HG03378 (cell line): Measurements from ENCODE around the gene TNS1.

ENCODE experiments used
- ATAC-seq: cut with Tn5 transposase; IDR thresholded peaks from one replicate; pipeline ENCODE4 v1.9.1; 2021; ENCODE audit warnings: mild to moderate bottlenecking, moderate library complexity; ENCODE audit not compliant: unreplicated experiment

Gene TNS1

GRCh38 chr2:217981084-217981730 is 21.6 kb downstream of the TNS1 start:
- no peak for ATAC-seq

- ATAC-seq, result no peak
Measured at GRCh38 chr2:217980591-217980990, 22.2 kb downstream of the TNS1 start.

GRCh38 chr2:217980036-217980435 is 22.8 kb downstream of the TNS1 start:
- ATAC-seq, result no peak

DNA sequence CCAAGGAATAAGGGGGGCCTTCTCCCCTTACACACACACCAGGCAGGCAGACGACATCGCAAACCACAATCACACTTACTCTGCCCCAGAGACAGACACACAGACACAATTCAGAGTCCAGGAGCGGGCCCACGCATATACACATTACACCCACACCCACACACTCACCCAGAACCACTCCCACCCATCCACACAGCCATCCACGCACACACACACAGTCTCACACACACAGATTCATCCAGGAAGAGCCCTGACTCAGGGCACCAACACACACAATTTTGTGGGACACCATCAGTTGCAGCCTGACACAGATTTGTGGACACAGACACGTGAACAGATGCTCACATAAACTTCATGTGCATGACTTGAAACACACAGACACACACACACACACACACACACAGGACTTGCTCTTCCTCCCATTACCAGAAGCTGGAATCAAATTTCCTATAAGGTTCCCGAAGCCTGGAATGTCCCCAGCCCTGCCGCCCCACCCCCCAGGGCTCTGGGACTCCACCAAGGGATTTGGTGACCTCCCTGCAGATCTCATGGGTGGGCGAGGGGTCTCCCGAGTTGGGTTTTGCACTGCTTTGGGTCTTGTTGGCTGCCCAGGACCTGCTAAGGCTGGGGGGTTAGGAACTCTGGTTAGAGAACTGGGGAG is 23.5 kb downstream of the TNS1 start:
- ATAC-seq, result no peak

GRCh38 chr2:217978536-217979150 is 24.2 kb downstream of the TNS1 start:
- no peak for ATAC-seq

- ATAC-seq, result no peak
Measured at GRCh38 chr2:217977840-217978535, 24.8 kb downstream of the TNS1 start.

GRCh38 chr2:217976301-217976700 is 26.5 kb downstream of the TNS1 start:
- no peak for ATAC-seq

DNA sequence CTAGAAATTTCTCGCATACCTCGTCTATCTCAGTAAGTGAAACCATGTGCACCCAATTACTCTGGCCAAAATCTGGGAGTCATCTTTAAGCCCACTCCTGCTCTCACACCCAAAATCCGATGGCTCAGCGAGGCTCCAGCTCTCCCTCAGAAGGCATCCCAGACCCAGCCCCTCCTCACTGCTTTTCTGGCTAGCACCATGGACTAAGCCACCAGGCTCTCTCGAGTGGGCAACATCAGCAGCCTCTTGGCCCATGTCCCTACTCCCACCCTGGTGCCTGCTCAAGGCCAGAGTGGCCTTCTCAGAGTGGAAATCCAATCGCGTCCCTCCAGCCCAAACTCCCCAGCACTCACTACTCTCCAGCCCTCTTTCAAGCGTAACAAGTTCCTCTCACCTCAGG is 27.2 kb downstream of the TNS1 start:
- ATAC-seq, result no peak

DNA sequence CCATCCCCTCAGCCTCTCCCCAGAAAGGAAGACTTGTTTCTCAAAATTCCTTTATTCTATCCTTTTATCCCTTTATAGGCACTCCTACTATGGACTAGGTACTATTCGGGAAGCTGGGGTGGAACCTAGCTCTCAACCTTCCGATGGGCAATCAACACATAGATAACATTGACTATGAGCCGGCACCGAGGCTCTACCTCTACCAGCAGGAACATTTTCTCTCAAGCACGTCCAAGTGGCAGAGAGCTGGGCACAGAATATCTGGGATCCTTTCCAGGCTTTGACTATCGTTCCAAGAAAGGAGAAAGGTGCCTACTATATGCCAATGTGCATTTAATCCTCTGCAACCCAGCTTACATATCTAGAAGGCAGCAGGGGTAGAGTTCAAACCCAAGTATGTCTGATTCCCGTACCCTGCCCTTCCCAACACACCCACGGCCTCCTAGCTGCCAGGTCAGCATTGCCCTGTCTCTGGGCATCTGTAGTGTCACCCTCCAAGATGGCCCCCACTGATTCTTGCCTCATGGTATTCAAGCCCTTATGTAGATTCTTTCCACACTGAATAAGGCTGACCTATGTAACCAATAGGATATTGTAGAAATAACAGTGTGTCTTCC is 28.3 kb downstream of the TNS1 start:
- ATAC-seq, result no peak

DNA sequence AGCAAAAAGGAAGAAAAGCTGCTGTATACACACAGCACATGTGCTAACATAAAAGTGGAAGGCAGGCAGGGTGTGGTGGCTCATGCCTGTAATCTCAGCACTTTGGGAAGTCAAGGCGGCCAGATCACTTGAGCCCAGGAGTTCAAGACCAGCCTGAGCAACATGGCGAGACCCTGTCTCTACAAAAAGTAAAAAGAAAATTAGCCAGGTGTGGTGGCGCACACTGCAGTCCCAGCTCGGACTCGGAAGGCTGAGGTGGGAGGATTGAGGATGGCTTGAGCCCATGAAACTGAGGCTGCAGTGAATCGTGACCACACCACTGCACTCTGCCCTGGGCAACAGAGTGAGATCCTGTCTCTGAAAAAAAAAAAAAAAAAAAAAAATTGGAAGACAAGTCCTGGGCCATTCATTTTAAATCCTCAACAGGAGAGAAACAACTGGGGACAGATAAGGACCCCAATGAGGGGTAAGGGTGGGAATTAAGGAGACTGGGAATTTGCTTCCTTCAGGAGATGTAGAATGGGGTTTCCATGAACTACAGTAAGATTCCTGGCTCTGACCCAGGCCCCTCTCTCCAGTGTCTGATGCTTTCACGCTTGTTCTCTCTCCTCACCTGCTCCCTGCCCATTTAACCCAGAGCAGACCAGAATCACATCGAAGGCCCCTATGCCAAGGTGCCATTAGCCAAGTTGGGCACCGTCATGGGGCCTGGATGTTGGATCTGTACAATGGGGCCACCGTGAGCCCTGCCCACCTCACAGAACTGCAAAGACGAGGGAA is 29.6 kb downstream of the TNS1 start:
- ATAC-seq, result no peak

GRCh38 chr2:217972490-217972889 is 30.3 kb downstream of the TNS1 start:
- no peak for ATAC-seq

DNA sequence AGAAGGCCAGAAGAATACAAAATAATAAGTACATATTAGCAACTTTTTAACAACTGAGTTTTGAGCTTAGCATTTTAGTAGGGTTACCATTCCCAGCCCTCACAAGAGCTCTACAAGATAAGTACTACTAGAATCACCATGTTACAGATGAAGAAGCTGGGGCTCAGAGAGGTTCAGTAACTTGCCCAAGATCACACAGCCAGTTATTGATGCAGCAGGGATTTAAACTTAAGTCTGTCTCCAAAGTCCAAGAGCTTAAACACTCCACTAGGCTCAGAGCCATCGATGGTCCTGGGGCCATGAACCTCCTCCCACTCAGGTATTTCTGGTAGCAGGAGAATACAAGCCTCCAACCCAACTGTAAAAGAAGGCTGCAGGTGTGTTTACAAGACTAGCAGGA is 30.8 kb downstream of the TNS1 start:
- ATAC-seq, result no peak

DNA sequence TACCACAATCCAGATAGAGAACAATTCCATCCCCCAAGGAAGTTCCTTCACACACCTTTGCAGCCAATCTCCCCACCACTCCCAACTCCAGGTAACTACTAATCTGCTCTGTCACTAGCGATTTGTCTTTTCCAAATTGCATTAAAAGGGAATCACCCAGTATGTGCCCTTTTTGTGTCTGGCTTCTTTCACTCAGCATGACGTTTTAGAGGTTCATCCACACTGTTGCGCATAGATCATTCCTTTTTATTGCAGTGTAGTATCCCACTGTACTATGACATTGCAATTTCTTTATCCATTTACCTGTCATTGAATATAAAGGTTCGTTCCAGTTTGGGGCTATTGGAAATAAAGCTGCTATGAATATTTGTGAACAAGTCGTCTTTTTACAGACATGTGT is 31.6 kb downstream of the TNS1 start:
- ATAC-seq, result no peak

DNA sequence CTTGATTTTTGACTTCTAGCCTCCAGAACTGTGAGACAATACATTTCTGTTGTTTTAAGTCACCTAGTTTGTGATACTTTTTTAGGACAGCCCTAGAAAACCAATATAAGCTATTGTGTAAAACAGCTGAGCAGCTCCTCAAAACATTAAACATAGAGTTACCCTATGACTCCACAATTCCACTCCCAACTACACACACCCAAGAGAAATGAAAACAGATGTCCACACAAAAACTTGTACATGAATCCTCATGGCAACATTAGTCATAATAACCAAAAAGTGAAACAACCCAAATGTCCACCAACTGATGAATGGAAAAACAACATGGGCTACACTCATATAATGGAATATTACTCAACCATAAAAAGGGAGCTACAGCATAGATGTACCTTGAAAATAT is 32.6 kb downstream of the TNS1 start:
- no peak for ATAC-seq

GRCh38 chr2:217969588-217969987 is 33.2 kb downstream of the TNS1 start:
- ATAC-seq, result no peak

- ATAC-seq, result no peak
Measured at GRCh38 chr2:217968023-217968422, 34.8 kb downstream of the TNS1 start.

DNA sequence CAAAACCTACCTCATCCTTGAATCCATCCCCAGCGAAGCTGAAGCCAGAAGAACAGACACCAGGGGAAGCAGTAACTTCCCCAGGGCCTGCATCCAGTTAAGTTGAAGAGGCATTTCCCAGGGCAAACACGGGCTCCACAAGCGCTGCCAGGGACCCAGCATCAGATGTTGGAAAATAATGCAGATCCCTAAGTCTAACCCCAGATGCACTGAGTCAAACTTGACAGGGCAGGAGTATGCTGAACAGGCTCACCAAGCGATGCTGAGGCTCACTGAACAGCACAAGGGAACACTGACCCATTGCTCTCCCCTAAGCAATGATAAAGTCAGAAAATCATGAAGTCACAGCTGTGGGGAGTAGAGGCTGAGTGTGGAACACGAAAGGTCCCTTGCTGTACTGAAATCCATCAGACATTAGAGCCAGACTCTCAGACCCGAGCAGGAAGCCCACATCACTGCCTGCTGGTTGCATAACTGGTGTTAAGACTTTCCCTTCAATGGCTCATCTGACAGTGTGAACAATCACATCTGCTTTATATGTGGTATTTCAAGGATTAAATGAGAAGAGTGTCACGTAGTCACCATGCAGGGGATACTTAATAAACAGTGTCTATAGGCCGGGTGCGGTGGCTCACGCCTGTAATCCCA is 36.2 kb downstream of the TNS1 start:
- ATAC-seq, result no peak

DNA sequence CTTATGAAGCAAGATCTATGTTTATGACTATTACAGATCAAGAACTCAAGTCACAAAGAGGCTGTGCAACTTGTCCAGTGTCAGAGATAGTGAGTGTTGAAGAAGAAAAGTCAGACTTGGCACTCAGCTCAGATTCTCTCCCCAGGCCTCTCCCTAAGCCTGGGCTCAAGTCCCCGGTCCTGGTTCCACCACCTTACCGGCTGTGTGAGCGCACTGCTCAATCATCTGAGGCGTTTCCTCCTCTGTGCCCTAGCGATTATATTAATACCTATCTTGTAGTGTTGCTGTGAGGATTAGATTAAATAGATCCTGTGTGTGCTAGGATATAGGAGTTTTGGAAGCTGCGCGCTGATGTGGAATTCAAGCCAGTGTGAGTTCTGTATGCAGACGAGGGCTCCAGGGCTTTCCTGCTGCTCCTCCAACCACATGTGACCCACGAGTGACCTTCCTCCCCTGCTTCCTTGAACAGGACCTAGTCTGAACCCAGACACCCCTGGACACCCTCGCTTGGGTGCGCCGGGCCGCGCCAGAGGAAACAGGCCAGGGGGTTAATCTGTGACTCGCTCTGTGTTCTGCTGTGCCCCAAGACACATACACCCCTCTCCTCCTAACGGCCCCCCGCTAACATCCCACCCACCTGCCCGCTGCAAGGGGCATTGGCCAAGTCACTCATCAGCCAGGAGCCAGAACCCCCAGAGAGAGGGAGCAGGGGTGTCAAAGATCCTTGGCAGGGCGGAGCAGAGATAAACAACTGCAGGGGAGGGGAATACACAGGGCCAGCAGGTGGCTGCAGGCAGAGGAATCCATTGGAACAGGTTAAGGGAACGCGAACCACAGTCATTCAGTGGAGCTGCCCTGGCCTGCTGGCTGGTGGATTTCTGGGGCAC is 38.3 kb downstream of the TNS1 start:
- no peak for ATAC-seq

DNA sequence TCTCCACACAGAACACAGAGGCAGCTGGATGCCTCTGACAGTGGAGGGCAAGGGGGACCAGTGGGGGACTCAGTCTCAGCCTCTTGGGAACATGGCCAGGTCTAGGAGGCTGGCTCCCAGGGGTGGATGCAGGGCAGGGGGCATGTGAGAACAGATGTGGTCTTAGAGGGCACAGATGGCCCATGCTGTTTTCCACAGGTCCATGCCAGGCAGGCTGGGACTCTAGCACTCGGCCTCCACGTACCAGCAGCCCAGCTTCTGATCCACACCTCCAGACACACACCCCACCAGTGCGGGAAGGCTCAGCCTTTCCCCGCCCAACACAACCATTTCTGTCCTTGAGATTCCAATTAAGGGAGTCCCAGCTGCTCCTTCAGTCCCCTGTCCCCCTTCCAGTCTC is 42.4 kb downstream of the TNS1 start:
- no peak for ATAC-seq
